HepG2 (cell line): ENCODE data around the gene LCN1.

Source experiments
- ATM ChIP-seq: fragments of 450-650 bp; IDR thresholded peaks from 2 replicates; pipeline ENCODE4 v1.7.1; 2017; ENCODE audit warnings: mild to moderate bottlenecking, borderline replicate concordance
- CTCF ChIP-seq: sonication (generic); formaldehyde crosslinking; IDR thresholded peaks from 2 replicates; pipeline ENCODE4 v1.5.0; 2020; ENCODE audit warnings: mild to moderate bottlenecking, missing genetic modification reagents, moderate library complexity
- HOXA3 ChIP-seq: sonication (generic); formaldehyde crosslinking; IDR thresholded peaks from 2 replicates; pipeline ENCODE4 v1.5.0; 2020; ENCODE audit warnings: missing genetic modification reagents
- PAX8 ChIP-seq: sonication (generic); formaldehyde crosslinking; IDR thresholded peaks from 2 replicates; pipeline ENCODE4 v1.8.0; 2022; ENCODE audit warnings: mild to moderate bottlenecking, missing genetic modification reagents, borderline replicate concordance
- REST ChIP-seq, 2 experiments: IDR thresholded peaks; 2 replicates each; pipeline ENCODE4 v1.6.1; 2011 to 2012; ENCODE audit warnings: low read length in 2 of 2, borderline replicate concordance in 1 of 2, low read depth in 1 of 2, mild to moderate bottlenecking in 1 of 2, moderate library complexity in 1 of 2
- SMC3 ChIP-seq: IDR thresholded peaks from 2 replicates; pipeline ENCODE4 v1.6.1; 2011; ENCODE audit warnings: low read length, improper control_type of control experiment
- SRF ChIP-seq: IDR thresholded peaks from 2 replicates; pipeline ENCODE4 v1.6.1; 2011; ENCODE audit warnings: mild to moderate bottlenecking, low read depth, low read length, moderate library complexity
- TARDBP ChIP-seq: sonication (generic); formaldehyde crosslinking; IDR thresholded peaks from 2 replicates; pipeline ENCODE4 v1.8.0; 2022; ENCODE audit warnings: mild to moderate bottlenecking, missing genetic modification reagents
- TEAD2 ChIP-seq: sonication (generic); formaldehyde crosslinking; IDR thresholded peaks from 2 replicates; pipeline ENCODE4 v1.9.0; 2021; ENCODE audit warnings: missing genetic modification reagents
- ZFP1 ChIP-seq: IDR thresholded peaks from 2 replicates; pipeline ENCODE4 v1.6.1; 2016
- ZNF143 ChIP-seq: sonication (generic); formaldehyde crosslinking; IDR thresholded peaks from 2 replicates; pipeline ENCODE4 v1.4.0; 2020; ENCODE audit warnings: missing genetic modification reagents
- ZNF878 ChIP-seq: sonication (generic); formaldehyde crosslinking; IDR thresholded peaks from 2 replicates; pipeline ENCODE4 v1.8.1; 2023; ENCODE audit warnings: mild to moderate bottlenecking, missing genetic modification reagents, moderate library complexity
- ZSCAN29 ChIP-seq: sonication (generic); formaldehyde crosslinking; conservative IDR thresholded peaks from 2 replicates; pipeline ENCODE4 v1.4.0; 2020; ENCODE audit warnings: mild to moderate bottlenecking, missing genetic modification reagents

GRCh38 chr9:135498381-135499126 is 22.7 kb upstream of the LCN1 start:
- TF ChIP-seq CTCF: no peak
- TF ChIP-seq PAX8 (CRISPR knock-in tag): no peak
- no peak for TF ChIP-seq SRF
- no peak for TF ChIP-seq TEAD2 (CRISPR knock-in tag)
- no peak for TF ChIP-seq SMC3
- no peak for TF ChIP-seq TARDBP
- no peak for TF ChIP-seq ZNF143
- TF ChIP-seq ATM: no peak
- no peak for TF ChIP-seq REST (IDR thresholded peaks at IDR 0.05; ENCODE audit: borderline replicate concordance in 1 of 2, low read depth in 1 of 2, low read length in 2 of 2)
- no peak for TF ChIP-seq HOXA3 (CRISPR knock-in tag)
- no peak for TF ChIP-seq ZNF878 (CRISPR knock-in tag)
- TF ChIP-seq ZFP1 (CRISPR knock-in tag): no peak
- TF ChIP-seq ZSCAN29 (CRISPR knock-in tag): no peak
